GM21717 (cell line): ENCODE data around the gene SPATA32.

Experiments
- ATAC-seq: cut with Tn5 transposase; IDR thresholded peaks from one replicate; pipeline ENCODE4 v1.9.1; 2021; ENCODE audit warnings: mild to moderate bottlenecking, moderate library complexity; ENCODE audit not compliant: unreplicated experiment

SPATA32 gene

DNA sequence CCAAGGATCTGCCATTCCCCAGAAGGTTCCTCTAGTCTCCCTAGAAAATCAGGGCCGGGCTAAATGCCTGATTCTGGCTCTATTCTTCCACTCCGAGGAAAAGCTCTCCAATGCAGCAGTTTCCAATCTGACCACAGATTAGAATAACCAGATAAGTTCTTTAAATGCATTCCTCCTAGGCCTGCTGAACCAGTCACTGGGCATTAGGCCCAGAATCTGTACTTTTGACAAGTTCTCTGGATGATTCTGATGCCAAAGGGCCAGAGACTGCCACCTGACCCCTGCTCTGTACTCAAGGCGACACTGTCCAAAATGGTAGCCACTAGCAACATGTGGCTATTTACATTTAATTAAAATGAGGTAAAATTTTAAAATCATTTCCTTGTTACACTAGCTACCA lies 32.6 kb upstream of the SPATA32 start:
- ATAC-seq, result no peak

- ATAC-seq, result no peak
These were observed 31.7 kb upstream of the SPATA32 start for GRCh38 chr17:45293413-45294211.

GRCh38 chr17:45292696-45293412 lies 31.0 kb upstream of the SPATA32 start:
- no peak for ATAC-seq

DNA sequence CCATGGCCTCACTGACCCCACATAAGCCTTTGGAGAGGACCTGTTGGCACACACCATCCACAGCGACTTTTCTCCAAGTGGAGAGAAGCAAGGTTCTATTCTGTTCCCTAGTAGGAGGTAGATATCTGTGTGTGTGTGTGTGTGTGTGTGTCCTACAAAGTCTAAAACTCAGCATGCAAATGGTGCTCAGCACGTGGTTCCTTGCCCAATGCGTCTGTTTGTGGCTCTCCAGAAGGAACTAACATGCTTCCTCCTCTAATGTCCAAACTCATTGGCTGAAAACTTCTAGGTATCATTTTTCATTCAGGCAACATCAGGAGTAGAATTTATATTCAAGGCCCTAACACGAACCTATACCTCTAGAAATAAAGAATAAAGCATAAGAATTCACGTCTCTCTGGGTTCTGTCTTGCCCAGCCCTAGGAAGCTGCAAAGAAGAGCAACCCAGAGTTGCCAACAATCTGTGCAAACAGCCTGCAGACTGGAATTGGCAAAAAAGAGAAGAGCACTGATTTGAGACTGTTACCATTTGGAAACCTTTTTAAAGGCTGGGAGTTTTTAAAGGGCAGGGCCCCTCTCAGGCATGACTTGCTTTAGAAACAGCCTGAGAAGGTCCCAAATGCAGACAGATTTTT lies 29.4 kb upstream of the SPATA32 start:
- no peak for ATAC-seq

DNA sequence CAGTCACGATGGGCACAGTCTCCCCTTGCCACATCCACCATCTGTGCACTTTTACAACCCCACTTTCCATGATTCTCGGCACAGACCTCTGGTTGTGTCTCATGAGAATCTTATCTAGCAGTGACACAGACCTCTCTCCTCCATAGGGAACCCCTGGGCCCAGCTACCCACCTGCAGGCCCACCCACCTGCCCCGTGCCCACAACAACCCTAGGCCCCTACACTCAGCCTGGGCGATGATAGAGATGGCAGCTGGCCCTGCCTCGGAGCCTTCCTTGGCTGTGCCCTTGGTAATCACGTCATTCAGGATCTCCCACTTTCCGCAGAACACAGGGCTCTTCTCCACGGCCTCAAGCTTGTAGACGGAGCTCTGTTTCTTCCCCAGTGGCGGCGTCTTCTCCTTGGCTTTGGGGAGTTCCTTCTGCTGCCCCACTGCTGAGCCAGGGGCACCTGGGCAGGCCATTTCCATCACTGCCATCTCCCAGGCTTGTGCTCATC lies 28.4 kb upstream of the SPATA32 start:
- no peak for ATAC-seq

- ATAC-seq, result no peak
These were observed 27.7 kb upstream of the SPATA32 start for GRCh38 chr17:45289301-45290268.

DNA sequence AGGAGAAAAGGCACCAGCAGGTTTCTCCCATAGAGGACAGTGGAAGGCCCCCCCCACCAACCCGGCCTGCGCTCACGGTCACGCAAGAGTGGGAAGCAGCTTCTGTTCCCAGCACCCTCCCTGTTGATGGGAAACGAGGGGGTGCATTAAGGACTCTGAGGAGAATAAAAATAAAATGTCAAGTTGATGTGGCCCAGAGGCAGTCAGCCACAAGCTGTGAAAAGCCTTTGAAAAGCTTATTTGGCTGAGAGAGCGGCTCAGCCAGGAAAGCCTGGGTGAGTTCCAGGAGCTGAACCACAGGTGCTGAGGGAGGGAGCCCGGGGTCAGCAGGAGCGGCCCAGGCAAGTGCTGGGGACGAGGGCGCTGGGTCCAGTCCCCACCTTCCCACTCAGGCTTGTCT lies 26.9 kb upstream of the SPATA32 start:
- ATAC-seq, result no peak

- ATAC-seq, result no peak
These were observed 25.9 kb upstream of the SPATA32 start for GRCh38 chr17:45287526-45288500.

GRCh38 chr17:45286286-45286685 lies 24.4 kb upstream of the SPATA32 start:
- ATAC-seq, result no peak

- no peak for ATAC-seq
These were observed 22.6 kb upstream of the SPATA32 start for GRCh38 chr17:45284176-45285140.

- ATAC-seq, result no peak
These were observed 21.8 kb upstream of the SPATA32 start for GRCh38 chr17:45283711-45284110.

DNA sequence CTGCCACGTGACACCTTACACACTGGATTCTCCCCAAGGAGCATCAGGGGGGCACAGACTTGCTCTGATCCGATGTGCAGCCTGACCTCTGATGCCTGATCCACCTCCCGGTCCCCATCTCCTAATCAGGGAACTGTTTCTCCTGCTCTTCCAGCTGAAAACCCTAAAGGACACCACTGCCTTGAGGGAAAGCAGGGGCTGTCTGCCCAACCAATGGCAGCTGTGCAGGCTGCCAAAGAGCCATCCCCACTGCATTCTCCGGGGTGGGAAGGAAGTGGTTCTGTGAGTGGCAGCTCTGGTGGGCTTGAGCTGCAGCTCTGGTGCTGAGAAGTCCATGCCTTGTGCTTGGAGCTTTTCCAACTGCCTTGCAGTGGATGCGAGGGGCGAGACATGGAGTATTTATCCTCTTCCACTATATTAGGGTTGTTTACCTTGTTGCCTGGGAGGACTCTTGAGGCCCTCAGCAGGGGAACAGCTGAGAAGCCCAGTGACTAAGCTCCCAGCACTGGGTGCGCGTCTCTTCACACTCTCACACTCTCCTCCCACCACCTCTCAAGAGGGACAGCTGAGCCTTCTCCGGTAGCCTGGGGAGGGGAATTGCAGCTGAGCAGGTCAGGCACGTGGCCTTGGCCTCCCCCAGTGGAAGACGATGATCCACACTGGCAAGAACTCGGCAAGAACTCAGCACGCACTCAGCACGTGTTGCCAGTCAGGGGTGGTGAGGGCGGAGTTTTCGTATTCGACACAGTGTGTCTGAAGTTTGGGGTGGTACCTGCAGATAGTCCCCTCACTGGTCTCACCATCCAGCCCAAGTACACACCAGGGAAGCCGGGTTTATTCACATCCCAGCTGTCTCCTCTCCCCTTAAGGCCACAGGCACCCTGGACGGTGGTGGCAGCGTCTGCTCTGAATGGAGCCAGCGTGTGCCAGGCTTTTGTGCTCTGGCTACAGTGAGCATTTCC lies 21.1 kb upstream of the SPATA32 start:
- no peak for ATAC-seq

GRCh38 chr17:45279898-45280297 lies 18.0 kb upstream of the SPATA32 start:
- ATAC-seq, result no peak

GRCh38 chr17:45277992-45278391 lies 16.1 kb upstream of the SPATA32 start:
- ATAC-seq, result no peak

DNA sequence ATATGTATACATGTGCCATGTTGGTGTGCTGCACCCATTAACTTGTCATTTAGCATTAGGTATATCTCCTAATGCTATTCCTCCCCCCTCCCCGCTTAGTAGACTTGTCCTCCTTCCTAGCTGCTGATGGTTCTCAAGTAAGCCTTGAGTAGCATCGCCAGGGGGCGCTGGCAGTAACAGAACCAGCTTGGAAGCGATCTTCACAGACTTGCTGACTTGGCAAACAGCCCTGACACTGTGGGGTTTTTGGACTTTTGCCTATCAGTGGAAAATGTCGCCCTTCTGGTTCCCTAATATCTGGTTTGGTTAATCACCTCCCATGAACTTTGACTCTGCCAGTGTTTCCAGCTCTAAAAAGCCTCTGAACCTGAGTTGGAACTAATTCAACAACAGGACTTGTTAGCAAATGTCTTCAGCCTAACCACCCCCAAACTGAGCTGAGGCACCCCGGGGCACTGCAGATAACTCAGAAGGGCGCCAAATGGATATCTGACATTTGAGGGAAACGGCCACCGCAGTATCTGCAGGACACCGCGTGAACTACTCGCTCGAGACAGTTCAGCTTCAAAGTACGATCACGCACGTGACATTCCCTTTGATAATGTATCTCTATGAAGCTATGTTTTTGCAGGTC lies 15.4 kb upstream of the SPATA32 start:
- ATAC-seq, result no peak

DNA sequence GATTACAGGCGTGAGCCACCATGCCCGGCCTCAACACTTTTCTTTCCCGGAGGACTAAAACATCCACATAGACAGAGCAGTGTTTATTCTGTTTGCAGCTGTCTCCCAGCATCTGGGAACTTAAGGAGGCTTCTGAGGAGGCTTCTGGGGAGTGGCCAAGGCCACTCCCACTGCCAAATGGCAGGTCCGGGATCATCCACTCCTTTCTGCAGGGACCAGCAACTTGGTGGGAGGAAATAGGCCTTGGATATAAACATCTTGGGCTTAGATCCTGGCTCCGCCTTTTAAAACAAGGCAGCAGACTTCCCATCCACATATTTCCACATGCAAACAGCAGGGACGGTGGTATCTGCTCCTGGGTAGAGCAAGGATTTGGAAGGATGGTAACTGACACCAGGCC lies 14.1 kb upstream of the SPATA32 start:
- ATAC-seq, result no peak

- no peak for ATAC-seq
These were observed 12.1 kb upstream of the SPATA32 start for GRCh38 chr17:45274033-45274432.
